Stimulated activated CD8-positive, alpha-beta memory T cell treated with anti-CD3 and anti-CD28 coated beads, Interleukin-7, amount 100 ng/mL, for 48 hours (primary cell): ENCODE measurements around the gene FNDC3A.
"Not testable (repeated sequence)": the region's sequence is repeated elsewhere in the genome, so short reads cannot be mapped to it uniquely, and the experiment has no call there.

ENCODE experiments used
- DNase-seq, 2 donors: peaks; one replicate each; pipeline ENCODE4 v3.0.0-alpha.2; 2020; ENCODE audit warnings: low read depth in 1 of 2; ENCODE audit errors: extremely low read depth in 1 of 2

The FNDC3A gene

GRCh38 chr13:49040872-49041271 lies 65.2 kb downstream of the FNDC3A start:
- DNase-seq: no peak

GRCh38 chr13:49042476-49042875 lies 66.8 kb downstream of the FNDC3A start:
- DNase-seq: no peak

- DNase-seq: no peak
Measured at GRCh38 chr13:49044008-49044407, 68.3 kb downstream of the FNDC3A start.

GRCh38 chr13:49044836-49045235 lies 69.1 kb downstream of the FNDC3A start:
- no peak for DNase-seq

DNA sequence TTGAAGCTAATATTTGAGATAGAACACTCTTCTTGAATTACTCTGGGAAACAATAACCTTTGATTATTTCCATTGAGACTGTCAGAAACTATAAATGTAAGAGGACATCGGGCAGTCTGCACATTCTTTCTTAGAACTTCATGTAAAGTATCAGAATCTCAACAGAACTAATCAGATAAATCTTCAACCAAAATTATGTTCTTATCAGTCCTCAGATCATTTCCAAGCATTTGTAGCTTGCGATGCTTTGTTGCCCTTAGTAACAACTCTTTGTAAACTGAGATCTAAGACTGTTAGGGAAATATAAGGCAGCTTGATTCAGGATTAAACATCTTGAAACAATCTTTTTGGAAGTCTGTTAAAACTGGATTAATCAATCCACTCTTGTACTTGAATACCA lies 70.3 kb downstream of the FNDC3A start:
- DNase-seq: no peak

GRCh38 chr13:49046519-49046918 lies 70.8 kb downstream of the FNDC3A start:
- no peak for DNase-seq

GRCh38 chr13:49052813-49053212 lies 77.1 kb downstream of the FNDC3A start:
- no peak for DNase-seq

GRCh38 chr13:49053215-49053614 lies 77.5 kb downstream of the FNDC3A start:
- DNase-seq: no peak

DNA sequence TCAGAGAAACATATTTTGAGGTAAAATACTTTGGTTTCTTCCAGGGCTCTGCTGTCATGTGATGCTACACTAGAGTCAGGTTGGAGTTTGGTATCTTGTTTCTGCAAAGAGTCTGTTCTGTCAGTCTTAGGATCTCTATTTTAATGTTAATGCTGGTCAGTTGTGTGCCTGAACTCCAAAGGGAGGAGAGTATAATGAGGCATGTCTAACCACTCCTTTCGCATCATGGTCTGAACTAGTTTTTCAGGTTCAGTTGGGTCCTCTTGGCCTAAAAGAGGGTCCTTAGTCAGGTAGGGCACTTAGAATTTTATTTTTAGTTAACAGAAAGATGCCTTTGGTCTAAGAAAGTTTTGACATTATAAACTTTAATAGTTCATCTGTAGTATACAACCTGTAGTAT lies 78.2 kb downstream of the FNDC3A start:
- no peak for DNase-seq

- no peak for DNase-seq
Measured at GRCh38 chr13:49055021-49055420, 79.3 kb downstream of the FNDC3A start.

DNA sequence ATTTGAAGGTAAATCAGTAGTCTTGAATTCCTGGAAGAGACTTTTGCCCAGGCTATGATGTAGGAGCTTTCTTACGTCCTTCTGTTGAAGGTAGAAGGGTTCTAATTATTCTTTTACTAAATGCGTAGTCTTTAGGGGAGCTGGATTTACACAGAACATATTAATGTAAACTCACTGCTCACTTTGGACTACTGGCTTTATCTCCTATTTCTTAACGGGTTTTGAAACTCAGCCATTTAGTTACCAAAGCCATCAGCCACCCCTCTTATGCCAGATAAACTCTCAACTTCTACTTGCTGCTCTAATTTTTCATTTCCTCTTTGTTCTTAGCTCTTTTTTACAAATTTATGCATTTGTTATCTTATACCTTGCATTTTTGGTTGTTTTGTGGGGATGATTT lies 81.5 kb downstream of the FNDC3A start:
- DNase-seq: no peak

DNA sequence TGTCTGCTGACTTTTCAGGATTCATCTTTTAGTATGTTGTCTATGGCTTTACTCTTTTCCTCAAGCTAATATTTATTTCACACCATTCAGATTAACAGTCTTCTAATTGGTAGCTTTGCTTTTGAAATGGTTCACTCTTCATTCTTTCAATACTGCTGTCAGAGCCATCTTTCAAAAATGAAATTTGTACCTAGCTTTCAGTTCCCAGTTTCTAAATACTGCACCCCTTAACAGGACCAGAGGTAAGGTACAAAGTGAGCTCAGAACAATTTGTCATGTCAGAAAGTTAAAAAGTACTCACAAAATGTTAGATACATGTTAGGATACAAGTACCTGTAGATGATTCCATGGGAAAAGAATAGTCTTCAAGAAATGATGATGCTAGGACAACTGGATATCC lies 83.0 kb downstream of the FNDC3A start:
- no peak for DNase-seq

- DNase-seq: no peak
Measured at GRCh38 chr13:49060678-49061387, 85.1 kb downstream of the FNDC3A start.

- not testable (repeated sequence) for DNase-seq
Measured at GRCh38 chr13:49061388-49061752, 85.7 kb downstream of the FNDC3A start.

DNA sequence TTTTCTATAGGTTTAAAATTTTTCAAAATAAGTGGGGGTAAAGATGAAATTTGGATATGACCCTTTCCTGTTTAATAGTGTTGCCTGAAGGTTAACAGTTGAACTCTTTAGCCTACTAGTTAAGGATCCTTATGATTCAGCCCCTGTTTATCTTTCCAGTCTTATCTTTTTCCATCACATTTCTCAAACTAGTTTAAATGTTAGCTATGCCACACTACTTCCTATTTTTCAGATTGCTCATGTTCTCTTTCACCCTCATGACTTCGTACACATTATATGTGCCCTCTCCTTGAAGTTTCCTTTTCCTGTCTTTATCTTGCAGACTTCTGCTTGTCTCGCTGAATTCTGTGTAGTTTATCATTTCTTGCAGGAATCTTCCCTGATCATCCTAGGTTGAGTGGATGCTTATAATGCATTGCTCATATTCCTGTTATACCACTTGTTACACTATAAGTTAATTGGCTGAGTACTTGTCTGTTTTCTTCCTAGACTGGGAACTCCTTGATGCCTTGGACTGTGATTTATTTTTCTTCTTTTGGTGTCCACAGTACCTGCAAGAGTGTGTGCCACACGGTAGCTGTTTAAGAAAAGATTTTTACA lies 86.7 kb downstream of the FNDC3A start:
- no peak for DNase-seq

DNA sequence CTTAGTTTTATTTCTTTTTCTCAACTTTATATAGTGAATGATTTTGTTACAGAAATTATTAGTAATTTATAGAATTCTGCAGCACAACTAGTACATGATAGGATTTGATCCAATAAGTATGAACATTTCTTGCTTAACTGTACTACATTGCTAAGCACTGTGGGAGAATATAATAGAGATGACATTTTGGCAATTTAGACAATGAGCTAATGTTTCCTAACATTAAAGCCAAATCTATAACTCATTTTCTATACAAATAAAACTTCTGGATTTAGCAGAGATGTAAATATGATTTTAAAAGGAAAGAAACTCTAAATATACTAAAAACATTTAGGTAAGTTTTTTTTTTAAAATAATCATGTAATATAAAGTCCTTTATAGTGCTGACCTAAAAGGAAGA lies 87.3 kb downstream of the FNDC3A start:
- DNase-seq: no peak

DNA sequence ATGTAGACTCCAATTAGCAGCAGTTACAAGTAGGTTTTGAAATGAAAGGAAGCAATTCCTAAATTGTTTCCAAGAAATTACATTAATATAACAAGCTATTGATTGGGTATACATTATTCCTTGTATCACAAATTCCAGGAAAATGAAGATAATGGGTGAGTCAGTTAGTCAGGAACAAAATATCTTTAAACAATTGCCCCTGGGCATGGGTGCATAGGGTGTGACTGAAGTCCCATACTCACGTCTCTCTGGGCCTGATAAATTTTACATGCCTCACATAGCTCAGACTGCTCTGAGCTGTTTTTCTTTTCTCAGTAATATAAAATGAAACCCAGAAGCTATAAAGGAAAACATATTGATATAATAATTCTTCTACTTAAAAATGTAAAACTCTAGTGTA lies 87.8 kb downstream of the FNDC3A start:
- DNase-seq: no peak

DNA sequence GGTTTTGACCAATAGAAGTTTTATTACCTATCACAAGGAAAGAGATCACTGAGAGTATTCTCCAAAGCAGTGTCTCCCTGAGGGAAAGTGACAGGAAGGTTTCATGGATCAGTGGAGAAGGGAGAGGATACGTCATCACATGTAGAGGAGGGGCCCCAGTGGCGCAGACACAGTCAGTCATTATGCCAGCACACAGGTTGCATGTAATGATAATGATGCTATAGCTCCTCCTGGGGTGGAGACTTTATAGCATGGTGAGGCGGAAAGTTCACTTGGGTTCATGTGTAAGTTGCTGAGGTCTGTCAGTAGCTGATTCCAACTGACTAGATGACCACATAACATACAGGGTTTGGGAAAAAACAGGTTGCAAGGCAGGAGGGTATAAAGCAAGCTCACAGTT lies 88.8 kb downstream of the FNDC3A start:
- DNase-seq: no peak

- DNase-seq: no peak
Measured at GRCh38 chr13:49066856-49067255, 91.1 kb downstream of the FNDC3A start.

GRCh38 chr13:49068498-49068897 lies 92.8 kb downstream of the FNDC3A start:
- DNase-seq: not testable (repeated sequence)

GRCh38 chr13:49070021-49070420 lies 94.3 kb downstream of the FNDC3A start:
- not testable (repeated sequence) for DNase-seq

DNA sequence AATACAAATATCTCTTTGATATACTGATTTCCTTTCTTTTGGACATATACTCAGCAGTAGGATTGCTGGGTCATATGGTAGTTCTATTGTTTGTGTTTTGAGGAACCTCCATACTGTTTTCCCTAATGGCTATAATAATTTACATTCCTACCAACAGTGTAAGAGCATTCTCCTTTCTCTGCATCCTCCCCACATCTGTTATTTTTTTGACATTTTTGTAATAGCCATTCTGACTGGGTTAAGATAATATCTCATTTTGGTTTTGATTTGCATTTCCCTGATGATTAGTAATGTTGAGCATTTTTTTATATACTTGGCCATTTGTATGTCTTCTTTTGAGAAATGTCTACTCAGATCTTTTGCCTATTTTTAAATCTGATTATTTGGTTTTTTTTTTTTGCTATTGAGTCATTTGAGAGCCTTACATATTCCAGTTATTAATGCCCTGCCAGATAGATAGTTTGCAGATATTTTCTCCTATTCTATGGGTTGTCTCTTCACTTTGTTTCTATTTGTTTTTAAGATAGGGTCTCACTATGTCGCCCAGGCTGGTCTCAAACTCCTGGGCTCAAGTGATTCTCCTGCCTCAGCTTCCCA lies 95.7 kb downstream of the FNDC3A start:
- DNase-seq: no peak
